B cell (primary cell): Measurements from ENCODE around the gene OSCAR. TPM values are rescaled to one million over a fixed set of nuclear protein-coding genes. Genes with fewer than 3 reads are reported as not detected.
"Not testable (repeated sequence)": the region's sequence is repeated elsewhere in the genome, so short reads cannot be mapped to it uniquely, and the experiment has no call there.

Experiments used
- ATAC-seq: fragments of 200-7000 bp; cut with Tn5 transposase; one replicate; pipeline ENCODE4 v1.10.0; 2021; ENCODE audit warnings: low read depth, mild to moderate bottlenecking, moderate number of reproducible peaks, moderate library complexity
- CTCF ChIA-PET: fragments of 350-600 bp; sonication (Branson Sonifier 250); formaldehyde crosslinking; loops from one replicate; lab custom pipeline; 2021; ENCODE audit warnings: antibody characterized with exemption, inconsistent platforms; lab: Charles Lee
- POLR2A ChIA-PET: fragments of 350-600 bp; sonication (Branson Sonifier 250); formaldehyde crosslinking; loops from one replicate; lab custom pipeline; 2021; ENCODE audit warnings: antibody characterized with exemption; lab: Charles Lee
- DNase-seq: peaks from one replicate; pipeline ENCODE4 v3.0.0; 2013
- H2AFZ ChIP-seq: 2 replicates; pipeline ENCODE4 v1.6.1; 2012; ENCODE audit warnings: mild to moderate bottlenecking, low read depth, low read length; ENCODE audit not compliant: insufficient read depth, poor library complexity, severe bottlenecking
- H3K27ac ChIP-seq, 2 donors: 1 replicate in 1 of 2; 2 replicates in 1 of 2; pipeline ENCODE4 v1.5.1; 2012 to 2013; ENCODE audit warnings: low read length in 2 of 2, mild to moderate bottlenecking in 2 of 2, moderate library complexity in 1 of 2
- H3K27me3 ChIP-seq, 4 experiments: fragments of 200-600 bp in 1 of 4; sonication (generic) in 1 of 4; replicated peaks in 1 of 4; 1 replicate in 2 of 4; 2 replicates in 2 of 4; pipeline versions ENCODE4 v1.6.1 to v1.7.0; 2013 to 2016; ENCODE audit warnings: low read length in 3 of 4, mild to moderate bottlenecking in 2 of 4, mixed read lengths in 1 of 4, moderate library complexity in 1 of 4; ENCODE audit not compliant: insufficient read depth in 4 of 4, control insufficient read depth in 3 of 4; ENCODE audit errors: control extremely low read depth in 1 of 4
- H3K36me3 ChIP-seq, 2 experiments: replicated peaks in 1 of 2; 1 replicate in 1 of 2; 2 replicates in 1 of 2; pipeline versions ENCODE4 v1.6.1 to v1.7.1; 2013; ENCODE audit warnings: low read length in 1 of 2; ENCODE audit not compliant: insufficient read depth in 2 of 2, control insufficient read depth in 1 of 2; ENCODE audit errors: control extremely low read depth in 1 of 2, extremely low read depth in 1 of 2
- H3K4me1 ChIP-seq, 2 donors: fragments of 200-600 bp in 1 of 2; sonication (generic) in 1 of 2; 1 replicate in 1 of 2; 2 replicates in 1 of 2; pipeline versions ENCODE4 v1.5.1 to v1.6.1; 2013 to 2017; ENCODE audit warnings: low read length in 2 of 2; ENCODE audit not compliant: control insufficient read depth in 2 of 2, insufficient read depth in 2 of 2
- H3K4me2 ChIP-seq: replicated peaks from 2 replicates; pipeline ENCODE3; 2012; ENCODE audit warnings: mild to moderate bottlenecking, low read depth, low read length; ENCODE audit not compliant: poor library complexity, severe bottlenecking
- H3K4me3 ChIP-seq, 5 experiments: fragments of 200-600 bp in 1 of 5; sonication (generic) in 1 of 5; 1 replicate in 3 of 5; 2 replicates in 2 of 5; pipeline versions ENCODE4 v1.5.1 to v1.7.0; 2011 to 2016; ENCODE audit warnings: low read length in 4 of 5, mild to moderate bottlenecking in 4 of 5, low read depth in 2 of 5, control low read depth in 1 of 5, moderate library complexity in 1 of 5; ENCODE audit not compliant: insufficient read depth in 1 of 5; ENCODE audit errors: control extremely low read depth in 1 of 5, extremely low read depth in 1 of 5
- H3K79me2 ChIP-seq: fragments of 200-600 bp; sonication (generic); one replicate; pipeline ENCODE4 v1.6.0; 2016; ENCODE audit warnings: low read length; ENCODE audit not compliant: control insufficient read depth, insufficient read depth
- H3K9ac ChIP-seq: fragments of 200-600 bp; sonication (generic); 2 replicates; pipeline ENCODE4 v1.6.1; 2017; ENCODE audit warnings: mild to moderate bottlenecking, low read length, moderate library complexity
- H3K9me3 ChIP-seq, 3 donors: one replicate each; pipeline versions ENCODE4 v1.6.1 to v1.7.1; 2013; ENCODE audit warnings: low read length in 2 of 3; ENCODE audit not compliant: control insufficient read depth in 2 of 3, insufficient read depth in 1 of 3; ENCODE audit errors: control extremely low read depth in 1 of 3
- H4K20me1 ChIP-seq: 2 replicates; pipeline ENCODE4 v1.6.0; 2012; ENCODE audit warnings: mild to moderate bottlenecking, low read length; ENCODE audit not compliant: insufficient read depth, control insufficient read depth, poor library complexity, severe bottlenecking
- H3K27ac Mint-ChIP-seq: one replicate; pipeline ENCODE4 v1.8.0; 2021; ENCODE audit warnings: mixed read lengths
- H3K27me3 Mint-ChIP-seq: one replicate; pipeline ENCODE4 v1.8.0; 2021; ENCODE audit warnings: mixed read lengths
- H3K4me1 Mint-ChIP-seq: one replicate; pipeline ENCODE4 v1.8.0; 2021; ENCODE audit warnings: mixed read lengths
- H3K4me3 Mint-ChIP-seq: one replicate; pipeline ENCODE4 v1.8.0; 2021; ENCODE audit warnings: mixed read lengths
- H3K9me3 Mint-ChIP-seq: one replicate; pipeline ENCODE4 v1.8.0; 2022; ENCODE audit warnings: mixed read lengths; ENCODE audit not compliant: insufficient read depth
- CTCF ChIP-seq: fragments of 200-600 bp; IDR thresholded peaks from one replicate; pipeline ENCODE4 v1.8.0; 2022; ENCODE audit warnings: antibody characterized with exemption, mild to moderate bottlenecking
- EZH2 ChIP-seq: IDR thresholded peaks from 2 replicates; pipeline ENCODE4 v1.6.1; 2012; ENCODE audit warnings: borderline replicate concordance, low read depth, mild to moderate bottlenecking, moderate library complexity, low read length; ENCODE audit not compliant: insufficient read depth, poor library complexity, severe bottlenecking
- WGBS: methylation state at CpG from one replicate; pipeline ENCODE4 v1.1.5; 2013; ENCODE audit warnings: missing lambda C conversion rate; ENCODE audit not compliant: insufficient coverage; 5-methylcytosine and 5-hydroxymethylcytosine counted together
- intact Hi-C: fragments of 100-400 bp; cut with micrococcal nuclease; formaldehyde crosslinking; loops from one replicate; pipeline ENCODE4 v1.10.0; 2022
- polyA plus RNA-seq: library from polyadenylated mRNA; depleted of rRNA; stranded (reverse); fragments of >200 nt; gene quantifications from 2 replicates; pipeline ENCODE4 v1.2.3, GENCODE V29; 2012
- total RNA-seq, 2 donors: library from RNA; stranded (reverse); fragments of 120-200 nt in 1 of 2; gene quantifications; 1 replicate in 1 of 2; 2 replicates in 1 of 2; pipeline versions ENCODE4 v1.2.3 to v1.2.4, GENCODE V29; 2013 to 2022

The OSCAR gene
- total and polyA plus RNA-seq, 2 donors (not counting 1 experiment from before 2014, with no cell fraction given), result 1.7 TPM; not detected in 1

GRCh38 chr19:54102421-54103169, 2.0 kb upstream of the OSCAR start, which contains the start of gene NDUFA3:
NDUFA3 (plus strand) TSS chr19:54102855; CDS start chr19:54102879, 24 bp downstream.
- Histone ChIP-seq H2AFZ (peak within 1 kb of the TSS; percentile 88), H3K9ac (peak within 1 kb of the TSS; percentile 76), H3K4me3 (peak within 1 kb of the TSS; percentile 59 to 90 (median 76)), H3K79me2 (peaks cover 38% of the 10 kb centered on the region), H3K27me3 (no peaks in the 10 kb centered on the region), H3K27ac (peak within 1 kb of the TSS; percentile 59 to 74), H3K36me3 (peaks cover 0 to 6% of the 10 kb centered on the region in 2 experiments), H4K20me1 (peaks cover 3% of the 10 kb centered on the region), H3K4me1 (peaks cover 6 to 13% of the 10 kb centered on the region in 2 donors), H3K4me2 (peak within 1 kb of the TSS; percentile 92), H3K9me3 (peaks cover 0 to 8% (median 0%) of the 10 kb centered on the region in 3 donors)
- 2% methylated on average over 52 of the region's 54 CpGs for WGBS
- peak within 1 kb of the TSS; percentile 100 for H3K4me3 Mint-ChIP-seq
- ChIA-PET CTCF (interaction anchor here (0.6 to 1.7 kb wide), 3 partner anchors 12 to 1414 kb away, joined by 3 to 8 read pairs (median 3); partner anchors contain the start of genes PRPF31 and TFPT), POLR2A (interaction anchor here (0.7 to 2.4 kb wide), 3 partner anchors 11 to 34 kb away, joined by 3 to 15 read pairs (median 4); partner anchors contain the start of genes CNOT3, PRPF31 and TFPT)
- H3K4me1 Mint-ChIP-seq, result peaks cover 20% of the 10 kb centered on the region
- no peak for TF ChIP-seq CTCF
- no peak for TF ChIP-seq EZH2
- ATAC-seq, result peak; percentile 99
- peak within 1 kb of the TSS; percentile 89 for H3K27ac Mint-ChIP-seq
- DNase-seq, result peak; percentile 99
- H3K9me3 Mint-ChIP-seq, result no peaks in the 10 kb centered on the region
- intact Hi-C loops, result loop anchor here (1.0 to 5.0 kb wide), 6 partner anchors 13 to 905 kb away; partner anchors contain the start of genes CNOT3, LENG1, MYADM and PRPF31
- no peaks in the 10 kb centered on the region for H3K27me3 Mint-ChIP-seq

GRCh38 chr19:54099903-54100255, 724 bp downstream of the OSCAR start:
- H3K4me3 Mint-ChIP-seq, H3K36me3 ChIP-seq, H3K27me3 Mint-ChIP-seq, ATAC-seq, POLR2A ChIA-PET, DNase-seq, H3K27ac ChIP-seq, H3K27ac Mint-ChIP-seq, H3K4me2 ChIP-seq, H4K20me1 ChIP-seq, CTCF ChIA-PET, H3K9me3 Mint-ChIP-seq, H3K9ac ChIP-seq, H2AFZ ChIP-seq: not testable (repeated sequence)
- intact Hi-C loops, result loop anchor here (5.0 kb wide), 1 partner anchor 903 kb away; no protein-coding TSS in a partner anchor
- H3K27me3 ChIP-seq, result peaks cover 0 to 16% (median 8%) of the 10 kb centered on the region in 4 experiments
- H3K4me3 ChIP-seq, result peak overlapping the region in 1 of 5 experiments; percentile 5
- peaks cover 22% of the 10 kb centered on the region for H3K79me2 ChIP-seq
- peaks cover 22% of the 10 kb centered on the region for H3K4me1 Mint-ChIP-seq
- WGBS, result 98% methylated on average over 7 of the region's 9 CpGs
- H3K9me3 ChIP-seq, result peaks cover 0 to 15% (median 0%) of the 10 kb centered on the region in 3 donors
- peaks cover 18 to 28% of the 10 kb centered on the region in 2 donors for H3K4me1 ChIP-seq
